Measurements from ENCODE around the gene CCBE1.

The CCBE1 gene

GRCh38 chr18:59646228-59646962 is 50.8 kb downstream of the CCBE1 start:
- no peak for TF ChIP-seq TAF1 (IDR thresholded peaks at IDR 0.05; ENCODE audit: borderline replicate concordance, low read depth, low read length)
- no peak for TF ChIP-seq POLR2A (IDR thresholded peaks at IDR 0.05; ENCODE audit: low read depth, low read length)
- TF ChIP-seq POLR2AphosphoS5 (IDR thresholded peaks at IDR 0.05; ENCODE audit: low read depth, low read length): no peak
- no peak for FAIRE-seq
- no peak for DNase-seq (ENCODE audit: insufficient read length)

- TF ChIP-seq TAF1 (IDR thresholded peaks at IDR 0.05; ENCODE audit: borderline replicate concordance, low read depth, low read length): no peak
- no peak for TF ChIP-seq POLR2AphosphoS5 (IDR thresholded peaks at IDR 0.05; ENCODE audit: low read depth, low read length)
- no peak for TF ChIP-seq POLR2A (IDR thresholded peaks at IDR 0.05; ENCODE audit: low read depth, low read length)
- FAIRE-seq (no peak), DNase-seq (ENCODE audit: insufficient read length) (no peak)
These were observed 53.5 kb downstream of the CCBE1 start for GRCh38 chr18:59643740-59644139.

- FAIRE-seq (no peak), DNase-seq (ENCODE audit: insufficient read length) (no peak)
- no peak for TF ChIP-seq POLR2A (IDR thresholded peaks at IDR 0.05; ENCODE audit: low read depth, low read length)
- TF ChIP-seq TAF1 (IDR thresholded peaks at IDR 0.05; ENCODE audit: borderline replicate concordance, low read depth, low read length): no peak
- TF ChIP-seq POLR2AphosphoS5 (IDR thresholded peaks at IDR 0.05; ENCODE audit: low read depth, low read length): no peak
These were observed 56.5 kb downstream of the CCBE1 start for GRCh38 chr18:59640721-59641120.

DNA sequence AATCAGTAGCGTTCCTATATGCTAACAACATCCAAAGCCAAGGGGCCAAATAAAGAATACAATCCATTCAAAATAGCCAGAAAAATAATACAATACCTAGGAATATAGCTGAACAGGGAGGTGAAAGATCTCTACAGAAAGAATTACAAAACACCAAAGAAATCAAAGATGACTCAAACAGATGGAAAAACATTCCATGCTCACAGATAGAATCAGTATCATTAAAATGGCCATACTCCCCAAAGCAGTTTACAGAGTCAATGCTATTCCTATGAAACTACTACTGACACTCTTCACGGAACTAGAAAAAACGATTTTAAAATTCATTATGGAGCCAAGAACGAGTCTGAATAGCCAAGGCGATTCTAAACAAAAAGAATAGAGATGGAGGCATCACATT is 57.4 kb downstream of the CCBE1 start:
- FAIRE-seq (no peak), DNase-seq (ENCODE audit: insufficient read length) (no peak)
- TF ChIP-seq TAF1 (IDR thresholded peaks at IDR 0.05; ENCODE audit: borderline replicate concordance, low read depth, low read length): no peak
- no peak for TF ChIP-seq POLR2AphosphoS5 (IDR thresholded peaks at IDR 0.05; ENCODE audit: low read depth, low read length)
- TF ChIP-seq POLR2A (IDR thresholded peaks at IDR 0.05; ENCODE audit: low read depth, low read length): no peak

DNA sequence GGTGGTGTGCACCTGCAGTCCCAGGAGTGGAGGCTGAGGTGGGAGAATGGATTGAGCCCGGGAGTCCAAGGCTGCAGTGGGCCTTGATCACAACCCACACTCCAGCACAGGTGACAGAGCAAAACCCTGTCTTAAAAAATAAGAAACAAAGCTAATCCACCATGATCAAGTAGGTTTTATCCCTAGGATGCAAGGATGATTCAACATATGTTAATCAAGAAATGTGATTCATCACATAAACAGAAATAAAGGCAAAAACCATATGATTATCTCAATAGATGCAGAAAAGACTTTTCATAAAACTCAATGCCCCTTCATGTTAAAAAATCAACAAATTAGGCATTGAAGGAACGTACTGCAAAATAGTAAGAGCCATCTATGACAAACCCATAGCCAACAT is 58.1 kb downstream of the CCBE1 start:
- no peak for FAIRE-seq
- TF ChIP-seq TAF1 (IDR thresholded peaks at IDR 0.05; ENCODE audit: borderline replicate concordance, low read depth, low read length): no peak
- TF ChIP-seq POLR2A (IDR thresholded peaks at IDR 0.05; ENCODE audit: low read depth, low read length): no peak
- TF ChIP-seq POLR2AphosphoS5 (IDR thresholded peaks at IDR 0.05; ENCODE audit: low read depth, low read length): no peak
- no peak for DNase-seq (ENCODE audit: insufficient read length)

- no peak for DNase-seq (ENCODE audit: insufficient read length)
- TF ChIP-seq POLR2AphosphoS5 (IDR thresholded peaks at IDR 0.05; ENCODE audit: low read depth, low read length) (no peak), POLR2A (IDR thresholded peaks at IDR 0.05; ENCODE audit: low read depth, low read length) (no peak), TAF1 (IDR thresholded peaks at IDR 0.05; ENCODE audit: borderline replicate concordance, low read depth, low read length) (no peak)
- no peak for FAIRE-seq
These were observed 63.2 kb downstream of the CCBE1 start for GRCh38 chr18:59633961-59634485.

GRCh38 chr18:59633317-59633716 is 63.9 kb downstream of the CCBE1 start:
- TF ChIP-seq POLR2A (IDR thresholded peaks at IDR 0.05; ENCODE audit: low read depth, low read length) (no peak), TAF1 (IDR thresholded peaks at IDR 0.05; ENCODE audit: borderline replicate concordance, low read depth, low read length) (no peak), POLR2AphosphoS5 (IDR thresholded peaks at IDR 0.05; ENCODE audit: low read depth, low read length) (no peak)
- no peak for FAIRE-seq
- no peak for DNase-seq (ENCODE audit: insufficient read length)

- FAIRE-seq: peak; percentile 71
- TF ChIP-seq POLR2A (IDR thresholded peaks at IDR 0.05; ENCODE audit: low read depth, low read length) (no peak), TAF1 (IDR thresholded peaks at IDR 0.05; ENCODE audit: borderline replicate concordance, low read depth, low read length) (no peak), POLR2AphosphoS5 (IDR thresholded peaks at IDR 0.05; ENCODE audit: low read depth, low read length) (no peak)
- no peak for DNase-seq (ENCODE audit: insufficient read length)
These were observed 65.5 kb downstream of the CCBE1 start for GRCh38 chr18:59631583-59632181.

GRCh38 chr18:59629894-59630293 is 67.3 kb downstream of the CCBE1 start:
- no peak for DNase-seq (ENCODE audit: insufficient read length)
- TF ChIP-seq POLR2AphosphoS5 (IDR thresholded peaks at IDR 0.05; ENCODE audit: low read depth, low read length) (no peak), TAF1 (IDR thresholded peaks at IDR 0.05; ENCODE audit: borderline replicate concordance, low read depth, low read length) (no peak), POLR2A (IDR thresholded peaks at IDR 0.05; ENCODE audit: low read depth, low read length) (no peak)
- FAIRE-seq: no peak

DNA sequence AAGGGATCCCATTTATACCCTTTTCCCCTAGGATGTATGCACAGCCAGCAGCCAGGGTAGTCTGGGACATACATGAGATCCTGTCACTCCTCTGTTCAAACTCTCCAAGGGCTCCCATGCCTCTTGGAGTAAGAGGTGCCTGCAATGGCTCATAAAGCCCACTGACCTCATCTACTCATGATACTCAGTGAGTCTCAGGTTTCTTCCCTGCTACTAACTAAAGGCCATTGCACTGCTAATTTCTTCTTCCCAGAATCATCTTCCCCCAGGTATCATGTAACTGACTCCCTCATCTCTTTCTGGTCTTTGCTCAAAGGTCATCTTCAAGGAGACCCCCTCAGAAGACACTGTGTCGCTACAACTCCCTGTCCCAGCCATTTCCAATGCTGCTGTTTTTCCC is 68.2 kb downstream of the CCBE1 start:
- DNase-seq (ENCODE audit: insufficient read length) (no peak), FAIRE-seq (no peak)
- no peak for TF ChIP-seq POLR2A (IDR thresholded peaks at IDR 0.05; ENCODE audit: low read depth, low read length)
- no peak for TF ChIP-seq POLR2AphosphoS5 (IDR thresholded peaks at IDR 0.05; ENCODE audit: low read depth, low read length)
- no peak for TF ChIP-seq TAF1 (IDR thresholded peaks at IDR 0.05; ENCODE audit: borderline replicate concordance, low read depth, low read length)

GRCh38 chr18:59627414-59627813 is 69.8 kb downstream of the CCBE1 start:
- TF ChIP-seq POLR2AphosphoS5 (IDR thresholded peaks at IDR 0.05; ENCODE audit: low read depth, low read length) (no peak), TAF1 (IDR thresholded peaks at IDR 0.05; ENCODE audit: borderline replicate concordance, low read depth, low read length) (no peak), POLR2A (IDR thresholded peaks at IDR 0.05; ENCODE audit: low read depth, low read length) (no peak)
- no peak for DNase-seq (ENCODE audit: insufficient read length)
- no peak for FAIRE-seq

GRCh38 chr18:59624369-59624765 is 72.9 kb downstream of the CCBE1 start:
- FAIRE-seq: no peak

More at GRCh38 chr18:59624369-59624765, 72.9 kb downstream of the CCBE1 start:
- DNase-seq (ENCODE audit: insufficient read length): no peak
- no peak for TF ChIP-seq POLR2AphosphoS5 (IDR thresholded peaks at IDR 0.05; ENCODE audit: low read depth, low read length)
- no peak for TF ChIP-seq TAF1 (IDR thresholded peaks at IDR 0.05; ENCODE audit: borderline replicate concordance, low read depth, low read length)
- TF ChIP-seq POLR2A (IDR thresholded peaks at IDR 0.05; ENCODE audit: low read depth, low read length): no peak

Data from GM12892 (cell line).